HAP-1 (cell line): ENCODE data around the gene ZNF74.
"Not testable (repeated sequence)": the region's sequence is repeated elsewhere in the genome, so short reads cannot be mapped to it uniquely, and the experiment has no call there.

Experiments used
- DNase-seq, 2 experiments: peaks; one replicate each; pipeline ENCODE4 v3.0.0-alpha.2; 2016 to 2020; ENCODE audit warnings: low spot score in 2 of 2
- H3K27me3 ChIP-seq: fragments of 250-450 bp; sonication (Bioruptor Pico); 2 replicates; pipeline ENCODE4 v1.5.1; 2020; ENCODE audit warnings: low read depth, mild to moderate bottlenecking, moderate library complexity
- H3K36me3 ChIP-seq: fragments of 250-450 bp; sonication (Bioruptor Pico); replicated peaks from 2 replicates; pipeline ENCODE4 v1.5.1; 2020; ENCODE audit warnings: mild to moderate bottlenecking
- H3K4me1 ChIP-seq: fragments of 250-450 bp; sonication (Bioruptor Pico); 2 replicates; pipeline ENCODE4 v1.5.1; 2020; ENCODE audit warnings: mild to moderate bottlenecking
- H3K4me3 ChIP-seq: fragments of 250-450 bp; sonication (Bioruptor Pico); 2 replicates; pipeline ENCODE4 v1.5.1; 2020; ENCODE audit warnings: mild to moderate bottlenecking, moderate library complexity
- H3K9me3 ChIP-seq: fragments of 250-450 bp; sonication (Bioruptor Pico); 2 replicates; pipeline ENCODE4 v1.5.1; 2020; ENCODE audit warnings: mild to moderate bottlenecking, moderate library complexity
- in situ Hi-C: fragments of 300-500 bp; cut with MboI; formaldehyde crosslinking; loops from 3 replicates; pipeline ENCODE4 v1.14.3; 2020; ENCODE audit warnings: low sequenced_read_pairs, inconsistent platforms, mixed read lengths

The ZNF74 gene

GRCh38 chr22:20439556-20439927 is 45.6 kb downstream of the ZNF74 start:
- peaks cover 8% of the 10 kb centered on the region for H3K4me1 ChIP-seq
- in situ Hi-C loops, result no loop called here
- H3K27me3 ChIP-seq, result no peaks in the 10 kb centered on the region
- H3K36me3 ChIP-seq, result peaks cover 16% of the 10 kb centered on the region
- no peaks in the 10 kb centered on the region for H3K9me3 ChIP-seq
- H3K4me3 ChIP-seq, result no peak overlapping the region
- DNase-seq, result no peak

- Histone ChIP-seq H3K4me1 (peaks cover 8% of the 10 kb centered on the region), H3K4me3 (no peak overlapping the region), H3K9me3 (no peaks in the 10 kb centered on the region), H3K27me3 (no peaks in the 10 kb centered on the region), H3K36me3 (peaks cover 16% of the 10 kb centered on the region)
- in situ Hi-C loops, result no loop called here
- DNase-seq, result no peak
Measured at GRCh38 chr22:20439928-20440575, 46.1 kb downstream of the ZNF74 start.

GRCh38 chr22:20440637-20441591 is 47.0 kb downstream of the ZNF74 start:
- H3K4me1 ChIP-seq, result peaks cover 5% of the 10 kb centered on the region
- H3K4me3 ChIP-seq, result no peak overlapping the region
- no peaks in the 10 kb centered on the region for H3K9me3 ChIP-seq
- in situ Hi-C loops, result no loop called here
- H3K27me3 ChIP-seq, result no peaks in the 10 kb centered on the region
- DNase-seq, result no peak
- H3K36me3 ChIP-seq, result peaks cover 16% of the 10 kb centered on the region

- peaks cover 4% of the 10 kb centered on the region for H3K4me1 ChIP-seq
- H3K9me3 ChIP-seq, result no peaks in the 10 kb centered on the region
- H3K36me3 ChIP-seq, result peaks cover 19% of the 10 kb centered on the region
- no peak for DNase-seq
- no peak overlapping the region for H3K4me3 ChIP-seq
- no peaks in the 10 kb centered on the region for H3K27me3 ChIP-seq
- in situ Hi-C loops, result no loop called here
Measured at GRCh38 chr22:20441631-20442484, 47.9 kb downstream of the ZNF74 start.

- Histone ChIP-seq H3K4me3 (no peak overlapping the region), H3K36me3 (peaks cover 19% of the 10 kb centered on the region), H3K4me1 (peaks cover 4% of the 10 kb centered on the region), H3K9me3 (no peaks in the 10 kb centered on the region), H3K27me3 (no peaks in the 10 kb centered on the region)
- DNase-seq, result no peak
- in situ Hi-C loops, result no loop called here
Measured at GRCh38 chr22:20442485-20443284, 48.7 kb downstream of the ZNF74 start.

- in situ Hi-C loops, result no loop called here
- Histone ChIP-seq H3K36me3 (peaks cover 19% of the 10 kb centered on the region), H3K27me3 (no peaks in the 10 kb centered on the region), H3K4me3 (no peak overlapping the region), H3K4me1 (no peaks in the 10 kb centered on the region), H3K9me3 (no peaks in the 10 kb centered on the region)
- DNase-seq, result no peak
Measured at GRCh38 chr22:20444325-20444724, 50.4 kb downstream of the ZNF74 start.

- Histone ChIP-seq H3K27me3 (no peaks in the 10 kb centered on the region), H3K4me1 (no peaks in the 10 kb centered on the region), H3K4me3 (no peak overlapping the region), H3K9me3 (no peaks in the 10 kb centered on the region), H3K36me3 (peaks cover 19% of the 10 kb centered on the region)
- no peak for DNase-seq
- in situ Hi-C loops, result no loop called here
Measured at GRCh38 chr22:20446383-20446970, 52.5 kb downstream of the ZNF74 start.

DNA sequence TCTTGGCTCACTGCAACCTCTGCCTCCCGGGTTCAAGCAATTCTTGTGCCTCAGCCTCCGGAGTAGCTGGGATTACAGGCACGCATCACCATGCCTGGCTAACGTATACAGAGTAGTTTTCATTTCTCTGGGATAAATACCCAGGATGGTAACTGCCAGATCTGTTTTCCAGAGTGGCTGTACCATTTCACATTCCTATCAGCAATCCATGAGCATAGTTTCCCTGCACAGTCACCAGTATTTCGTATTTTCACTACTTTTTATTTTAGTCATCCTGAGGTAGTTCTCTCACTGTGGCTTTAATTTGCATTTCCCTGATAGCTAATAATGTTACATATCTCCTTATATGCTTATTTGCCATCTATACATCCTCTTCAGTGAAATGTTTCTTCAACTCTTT is 54.7 kb downstream of the ZNF74 start:
- no peak for DNase-seq
- in situ Hi-C loops, result no loop called here
- H3K36me3 ChIP-seq, result peaks cover 7% of the 10 kb centered on the region; the same call in 1 of the 2 replicates

GRCh38 chr22:20449819-20450550 is 56.0 kb downstream of the ZNF74 start:
- peaks cover 7% of the 10 kb centered on the region; the same call in 1 of the 2 replicates for H3K36me3 ChIP-seq
- DNase-seq, result no peak
- H3K27me3 ChIP-seq, result no peaks in the 10 kb centered on the region
- no peaks in the 10 kb centered on the region for H3K4me1 ChIP-seq
- no peaks in the 10 kb centered on the region for H3K9me3 ChIP-seq
- no peak overlapping the region for H3K4me3 ChIP-seq
- in situ Hi-C loops, result loop anchor here (10.0 kb wide), 1 partner anchor 295 kb away; the partner anchor contains the start of gene CCDC188

More for the DNA sequence above, 54.7 kb downstream of the ZNF74 start:
- no peaks in the 10 kb centered on the region for H3K4me1 ChIP-seq
- no peaks in the 10 kb centered on the region for H3K9me3 ChIP-seq
- no peaks in the 10 kb centered on the region for H3K27me3 ChIP-seq
- H3K4me3 ChIP-seq, result no peak overlapping the region

- no peak for DNase-seq
- no peaks in the 10 kb centered on the region for H3K27me3 ChIP-seq
- peaks cover 12% of the 10 kb centered on the region; the same call in 1 of the 2 replicates for H3K36me3 ChIP-seq
- no peak overlapping the region for H3K4me3 ChIP-seq
- H3K9me3 ChIP-seq, result no peaks in the 10 kb centered on the region
- in situ Hi-C loops, result loop anchor here (10.0 kb wide), 1 partner anchor 296 kb away; the partner anchor contains the start of gene CCDC188
- H3K4me1 ChIP-seq, result no peaks in the 10 kb centered on the region
Measured at GRCh38 chr22:20450551-20450906, 56.6 kb downstream of the ZNF74 start.

- not testable (repeated sequence) for H3K27me3 ChIP-seq, H3K4me3 ChIP-seq, DNase-seq, H3K9me3 ChIP-seq, H3K4me1 ChIP-seq
- in situ Hi-C loops, result loop anchor here (10.0 kb wide), 1 partner anchor 296 kb away; the partner anchor contains the start of gene CCDC188
- H3K36me3 ChIP-seq, result peaks cover 17% of the 10 kb centered on the region; the same call in 1 of the 2 replicates
Measured at GRCh38 chr22:20451129-20451778, 57.3 kb downstream of the ZNF74 start.
